Keratinocyte (primary cell): ENCODE results near the gene PALMD. TPM values are rescaled to one million over a fixed set of nuclear protein-coding genes. Genes with fewer than 3 reads are reported as not detected.

Source experiments
- DNase-seq: peaks from one replicate; pipeline ENCODE4 v3.0.0-alpha.2; 2011; ENCODE audit warnings: low read depth, missing footprints, low spot score
- FAIRE-seq: peaks from 2 replicates; lab custom pipeline; 2011; peaks lifted over from hg19 to GRCh38; lab: Jason Lieb, UNC
- H2AFZ ChIP-seq: 2 replicates; pipeline ENCODE4 v1.6.0; 2012; ENCODE audit warnings: low read length, control low read depth, inconsistent platforms; ENCODE audit not compliant: control insufficient read depth
- H3K27ac ChIP-seq: 2 replicates; pipeline ENCODE4 v1.5.1; 2011; ENCODE audit warnings: low read length; ENCODE audit not compliant: control insufficient read depth, insufficient read depth
- H3K27me3 ChIP-seq: 3 replicates; pipeline ENCODE4 v1.6.0; 2011; ENCODE audit warnings: low read length; ENCODE audit not compliant: control insufficient read depth, insufficient read depth; ENCODE audit errors: extremely low read depth
- H3K36me3 ChIP-seq, 2 experiments: 2 replicates in 1 of 2; 3 replicates in 1 of 2; pipeline ENCODE4 v1.5.1; 2011; ENCODE audit warnings: low read length in 2 of 2, mild to moderate bottlenecking in 1 of 2; ENCODE audit not compliant: control insufficient read depth in 2 of 2, insufficient read depth in 2 of 2; ENCODE audit errors: extremely low read depth in 1 of 2
- H3K4me1 ChIP-seq: 3 replicates; pipeline ENCODE4 v1.5.1; 2011; ENCODE audit warnings: low read length; ENCODE audit not compliant: control insufficient read depth, insufficient read depth; ENCODE audit errors: extremely low read depth
- H3K4me2 ChIP-seq: 3 replicates; pipeline ENCODE4 v1.6.0; 2011; ENCODE audit warnings: low read depth, low read length; ENCODE audit not compliant: control insufficient read depth, insufficient read depth; ENCODE audit errors: extremely low read depth
- H3K4me3 ChIP-seq, 3 experiments: fragments of 200-600 bp in 1 of 3; sonication (generic) in 1 of 3; 2 replicates in 2 of 3; 3 replicates in 1 of 3; pipeline ENCODE4 v1.5.1; 2011 to 2016; ENCODE audit warnings: low read length in 3 of 3, mild to moderate bottlenecking in 3 of 3, control low read depth in 2 of 3, inconsistent platforms in 1 of 3, low read depth in 1 of 3, mixed read lengths in 1 of 3, mixed run types in 1 of 3, moderate library complexity in 1 of 3; ENCODE audit not compliant: control insufficient read depth in 2 of 3, insufficient read depth in 2 of 3; ENCODE audit errors: extremely low read depth in 1 of 3
- H3K79me2 ChIP-seq: 2 replicates; pipeline ENCODE4 v1.6.0; 2012; ENCODE audit warnings: low read length; ENCODE audit not compliant: control insufficient read depth, insufficient read depth
- H3K9ac ChIP-seq: 3 replicates; pipeline ENCODE4 v1.6.0; 2011; ENCODE audit warnings: low read length; ENCODE audit not compliant: control insufficient read depth, insufficient read depth; ENCODE audit errors: extremely low read depth
- H3K9me1 ChIP-seq: 3 replicates; pipeline ENCODE4 v1.6.0; 2011; ENCODE audit warnings: low read length; ENCODE audit not compliant: control insufficient read depth, insufficient read depth; ENCODE audit errors: extremely low read depth
- H3K9me3 ChIP-seq: 2 replicates; pipeline ENCODE4 v1.5.1; 2012; ENCODE audit warnings: low read depth, low read length; ENCODE audit not compliant: control insufficient read depth
- H4K20me1 ChIP-seq: 3 replicates; pipeline ENCODE4 v1.6.0; 2011; ENCODE audit warnings: low read length; ENCODE audit not compliant: control insufficient read depth, insufficient read depth; ENCODE audit errors: extremely low read depth
- EZH2 ChIP-seq: IDR thresholded peaks from one replicate; pipeline ENCODE4 v1.6.1; 2012; ENCODE audit warnings: inconsistent platforms, mild to moderate bottlenecking, low read length, moderate library complexity
- dilution Hi-C: fragments of 300-500 bp; cut with MboI; formaldehyde crosslinking; loops from one replicate; pipeline ENCODE4 v1.7.0; 2020; ENCODE audit warnings: low sequenced_read_pairs; ENCODE audit not compliant: extremely low pct_ligation_motif_present
- polyA plus RNA-seq, 5 experiments: library from polyadenylated mRNA; depleted of rRNA in 3 of 5; stranded (reverse) in 3 of 5; stranded (forward) in 1 of 5; unstranded in 1 of 5; fragments of >200 nt; gene quantifications; 1 replicate in 1 of 5; 2 replicates in 3 of 5; 3 replicates in 1 of 5; pipeline versions ENCODE4 v1.2.1 to v1.2.3, GENCODE V29; 2011 to 2012; ENCODE audit warnings: missing spikeins in 2 of 5, low read depth in 1 of 5, low replicate concordance in 1 of 5
- TF ChIP-seq, protein P1 (sequence below), 3 experiments: IDR thresholded peaks in 1 of 3; conservative IDR thresholded peaks in 1 of 3; optimal IDR thresholded peaks in 1 of 3; 2 replicates in 2 of 3; 3 replicates in 1 of 3; pipeline versions ENCODE3 to v1.5.1; 2011; ENCODE audit warnings: low read length in 3 of 3, mild to moderate bottlenecking in 3 of 3, moderate library complexity in 2 of 3, control low read depth in 1 of 3, inconsistent platforms in 1 of 3; ENCODE audit not compliant: insufficient read depth in 2 of 3; ENCODE audit errors: extremely low read depth in 1 of 3

The PALMD gene
- polyA plus RNA-seq, 1 donor (not counting 4 experiments of a cell fraction or from before 2014, with no cell fraction given) = 6.8 TPM

DNA sequence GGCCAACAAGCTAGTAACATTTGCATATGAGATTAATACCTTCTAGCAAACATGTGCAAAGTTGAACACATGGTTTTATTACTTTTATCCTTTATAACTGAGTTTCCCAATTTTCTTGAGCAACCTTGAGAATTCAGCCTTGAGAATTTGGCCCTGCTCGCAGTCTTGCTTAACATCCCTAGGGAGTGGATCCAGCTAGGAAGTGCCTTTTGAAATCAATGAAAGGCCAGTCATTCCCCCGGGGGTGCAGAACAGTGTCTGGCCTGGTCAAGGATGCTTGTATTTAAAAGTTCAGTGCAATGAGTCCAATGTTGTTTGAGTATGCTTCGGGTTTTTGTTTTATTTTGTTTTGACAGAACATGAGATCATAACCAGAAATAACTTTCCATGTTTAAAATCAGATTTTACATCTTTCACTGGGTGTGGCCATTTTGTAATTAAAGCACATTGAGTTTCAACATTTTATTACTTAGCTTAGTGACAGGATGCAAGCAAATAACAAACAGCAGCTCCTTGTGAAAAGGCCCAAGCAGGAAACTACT is 16.7 kb downstream of the PALMD start:
- Histone ChIP-seq H3K4me2 (no peak overlapping the region), H3K27ac (no peak overlapping the region), H3K4me1 (peaks cover 29% of the 10 kb centered on the region), H2AFZ (no peak overlapping the region), H3K36me3 (no peaks in the 10 kb centered on the region), H3K79me2 (no peaks in the 10 kb centered on the region), H3K27me3 (no peaks in the 10 kb centered on the region), H3K9me3 (no peaks in the 10 kb centered on the region), H3K9me1 (no peaks in the 10 kb centered on the region), H3K9ac (no peak overlapping the region), H4K20me1 (no peaks in the 10 kb centered on the region), H3K4me3 (no peak overlapping the region)
- FAIRE-seq (no peak), DNase-seq (no peak)
- TF ChIP-seq, protein P1, sequence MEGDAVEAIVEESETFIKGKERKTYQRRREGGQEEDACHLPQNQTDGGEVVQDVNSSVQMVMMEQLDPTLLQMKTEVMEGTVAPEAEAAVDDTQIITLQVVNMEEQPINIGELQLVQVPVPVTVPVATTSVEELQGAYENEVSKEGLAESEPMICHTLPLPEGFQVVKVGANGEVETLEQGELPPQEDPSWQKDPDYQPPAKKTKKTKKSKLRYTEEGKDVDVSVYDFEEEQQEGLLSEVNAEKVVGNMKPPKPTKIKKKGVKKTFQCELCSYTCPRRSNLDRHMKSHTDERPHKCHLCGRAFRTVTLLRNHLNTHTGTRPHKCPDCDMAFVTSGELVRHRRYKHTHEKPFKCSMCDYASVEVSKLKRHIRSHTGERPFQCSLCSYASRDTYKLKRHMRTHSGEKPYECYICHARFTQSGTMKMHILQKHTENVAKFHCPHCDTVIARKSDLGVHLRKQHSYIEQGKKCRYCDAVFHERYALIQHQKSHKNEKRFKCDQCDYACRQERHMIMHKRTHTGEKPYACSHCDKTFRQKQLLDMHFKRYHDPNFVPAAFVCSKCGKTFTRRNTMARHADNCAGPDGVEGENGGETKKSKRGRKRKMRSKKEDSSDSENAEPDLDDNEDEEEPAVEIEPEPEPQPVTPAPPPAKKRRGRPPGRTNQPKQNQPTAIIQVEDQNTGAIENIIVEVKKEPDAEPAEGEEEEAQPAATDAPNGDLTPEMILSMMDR (optimal IDR thresholded peaks at IDR 0.05 in 1 of 3, IDR thresholded peaks at IDR 0.05 in 1 of 3, conservative IDR thresholded peaks at IDR 0.05 in 1 of 3; ENCODE audit: extremely low read depth in 1 of 3, insufficient read depth in 2 of 3, low read length in 3 of 3) = no peak
- TF ChIP-seq EZH2 = no peak
- dilution Hi-C loops = no loop called here

DNA sequence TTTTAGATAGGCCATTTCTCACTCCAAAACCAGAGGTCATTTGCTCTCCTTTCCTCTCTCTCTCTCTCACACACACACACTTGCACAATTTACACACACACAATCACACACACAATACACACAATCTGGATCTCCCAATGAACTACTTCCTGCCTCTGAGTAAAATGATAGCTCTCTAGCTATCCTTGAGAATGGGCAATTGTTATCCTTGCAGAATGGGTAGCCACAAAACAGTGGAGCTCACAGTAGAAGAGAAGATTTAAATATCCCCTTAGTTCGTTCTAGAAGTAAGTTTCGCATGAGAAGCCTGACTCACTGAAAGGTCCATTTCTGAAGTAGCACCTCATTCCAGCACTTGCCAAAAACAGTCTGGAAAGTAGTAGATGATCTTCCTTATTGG is 17.6 kb downstream of the PALMD start:
- dilution Hi-C loops = no loop called here
- Histone ChIP-seq H3K9ac (no peak overlapping the region), H4K20me1 (no peaks in the 10 kb centered on the region), H3K27ac (no peak overlapping the region), H3K79me2 (no peaks in the 10 kb centered on the region), H3K4me2 (no peak overlapping the region), H3K4me1 (peaks cover 22% of the 10 kb centered on the region), H3K36me3 (no peaks in the 10 kb centered on the region), H3K9me1 (no peaks in the 10 kb centered on the region), H3K9me3 (no peaks in the 10 kb centered on the region), H2AFZ (no peak overlapping the region), H3K4me3 (no peak overlapping the region), H3K27me3 (no peaks in the 10 kb centered on the region)
- TF ChIP-seq, protein P1 (optimal IDR thresholded peaks at IDR 0.05 in 1 of 3, IDR thresholded peaks at IDR 0.05 in 1 of 3, conservative IDR thresholded peaks at IDR 0.05 in 1 of 3; ENCODE audit: extremely low read depth in 1 of 3, insufficient read depth in 2 of 3, low read length in 3 of 3) = no peak
- TF ChIP-seq EZH2 = no peak
- DNase-seq (no peak), FAIRE-seq (no peak)
